ENCODE results near the gene XPO6.

GRCh38 chr16:28061352-28062101 is 150.2 kb downstream of the XPO6 start:
- TF ChIP-seq CTCF (IDR thresholded peaks at IDR 0.05): no peak
- no peak for TF ChIP-seq POLR2A (IDR thresholded peaks at IDR 0.05)
